H7 (cell line): ENCODE data around the gene FAM222A. TPM values are rescaled to one million over a fixed set of nuclear protein-coding genes. Genes with fewer than 3 reads are reported as not detected.

Experiments used
- DNase-seq: peaks from one replicate; pipeline ENCODE4 v3.0.0; 2012
- H3K27me3 ChIP-seq: 2 replicates; pipeline ENCODE4 v1.6.0; 2011; ENCODE audit warnings: mild to moderate bottlenecking, low read length; ENCODE audit not compliant: control insufficient read depth, insufficient read depth
- H3K36me3 ChIP-seq: replicated peaks from 2 replicates; pipeline ENCODE4 v1.5.1; 2011; ENCODE audit warnings: low read length; ENCODE audit not compliant: control insufficient read depth, insufficient read depth
- H3K4me3 ChIP-seq: 2 replicates; pipeline ENCODE4 v1.5.1; 2011; ENCODE audit warnings: low read depth, mild to moderate bottlenecking, control low read depth, low read length, moderate library complexity; ENCODE audit not compliant: insufficient read depth
- total RNA-seq: library from RNA; depleted of rRNA; stranded (reverse); fragments of >200 nt; shearing (Covaris generic); gene quantifications from 2 replicates; pipeline ENCODE4 v1.2.3, GENCODE V29; 2014

FAM222A gene
- total RNA-seq, 1 experiment from 2014 or later: 3.7 TPM

DNA sequence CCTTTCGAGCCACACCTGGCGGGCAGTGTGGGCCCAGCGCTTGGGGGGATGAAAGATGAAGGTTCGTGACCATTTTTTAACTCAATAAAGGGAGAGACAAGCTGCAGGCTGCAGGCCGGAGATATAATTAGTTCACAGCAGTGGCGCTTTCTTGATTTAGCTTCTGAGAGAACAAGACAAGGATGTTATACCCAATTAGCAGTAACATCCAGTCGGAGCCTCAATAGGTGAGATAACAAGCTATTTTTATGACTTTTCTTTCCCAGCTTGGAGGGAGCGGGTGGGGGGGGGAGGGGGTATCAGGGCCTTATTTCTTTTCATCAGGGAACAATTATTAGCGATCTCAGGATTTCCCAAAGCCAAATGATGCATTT, 9.1 kb downstream of the FAM222A start:
- H3K36me3 ChIP-seq: no peaks in the 10 kb centered on the region
- peaks cover 6% of the 10 kb centered on the region for H3K27me3 ChIP-seq
- H3K4me3 ChIP-seq: no peak overlapping the region
- no peak for DNase-seq

DNA sequence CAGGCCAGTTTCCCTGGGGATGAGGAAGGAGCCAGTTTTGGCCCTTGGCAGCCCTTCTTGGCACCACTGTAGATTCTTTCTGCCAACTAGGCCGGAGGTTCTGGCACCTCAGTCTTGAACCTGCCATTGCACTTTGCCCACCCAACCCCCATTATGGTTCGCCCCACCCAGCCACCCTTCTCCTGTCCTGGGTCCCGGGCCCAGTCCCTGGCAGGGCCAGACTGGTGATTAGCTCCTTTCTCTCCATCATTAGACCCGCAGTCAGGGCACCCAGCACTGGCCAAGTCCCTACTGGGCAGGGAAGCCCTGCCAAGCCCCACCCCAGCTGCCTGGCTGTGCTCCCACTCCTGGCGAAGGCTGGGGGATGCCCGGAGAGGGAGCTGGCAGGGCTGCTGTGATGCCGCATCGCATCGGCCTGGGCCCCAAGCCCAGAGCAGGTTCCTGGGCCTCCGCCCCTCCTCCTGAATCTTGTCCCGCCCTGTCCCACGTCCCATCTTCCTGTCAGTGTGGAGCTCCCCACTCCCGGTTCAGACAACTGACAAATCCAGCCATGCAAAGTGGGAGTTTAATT, 9.8 kb downstream of the FAM222A start:
- H3K27me3 ChIP-seq: peaks cover 3% of the 10 kb centered on the region
- no peak overlapping the region for H3K4me3 ChIP-seq
- H3K36me3 ChIP-seq: no peaks in the 10 kb centered on the region
- DNase-seq: no peak

DNA sequence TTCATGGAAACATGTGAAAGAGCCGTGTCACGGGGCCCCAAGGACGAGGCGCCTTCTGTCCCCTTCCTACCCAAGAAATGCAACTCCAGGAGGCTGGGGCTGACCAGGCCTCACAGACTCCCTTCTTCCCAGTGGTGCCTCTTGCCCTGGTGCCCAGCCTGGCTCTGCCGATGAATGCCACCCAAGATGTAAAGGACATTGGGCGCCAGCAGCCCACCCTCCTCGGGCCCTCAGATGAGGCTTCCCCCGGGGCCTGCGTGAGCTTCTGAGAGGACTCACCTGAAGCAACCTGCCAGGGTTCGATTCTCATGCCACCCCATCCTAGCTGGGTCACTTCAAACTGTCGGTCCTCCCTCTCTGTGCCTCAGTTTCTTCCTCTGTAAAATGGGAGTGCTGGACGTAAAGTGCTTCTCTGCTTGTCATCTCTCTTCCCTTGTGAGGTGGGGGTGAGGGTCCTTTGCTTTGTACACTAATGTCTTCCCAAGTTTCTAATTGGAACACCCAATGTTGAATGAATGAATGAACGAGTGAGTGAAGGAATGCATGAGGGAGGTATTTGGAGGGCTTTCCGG, 10.8 kb downstream of the FAM222A start:
- Histone ChIP-seq H3K36me3 (no peaks in the 10 kb centered on the region), H3K27me3 (no peaks in the 10 kb centered on the region), H3K4me3 (no peak overlapping the region)
- DNase-seq: no peak

DNA sequence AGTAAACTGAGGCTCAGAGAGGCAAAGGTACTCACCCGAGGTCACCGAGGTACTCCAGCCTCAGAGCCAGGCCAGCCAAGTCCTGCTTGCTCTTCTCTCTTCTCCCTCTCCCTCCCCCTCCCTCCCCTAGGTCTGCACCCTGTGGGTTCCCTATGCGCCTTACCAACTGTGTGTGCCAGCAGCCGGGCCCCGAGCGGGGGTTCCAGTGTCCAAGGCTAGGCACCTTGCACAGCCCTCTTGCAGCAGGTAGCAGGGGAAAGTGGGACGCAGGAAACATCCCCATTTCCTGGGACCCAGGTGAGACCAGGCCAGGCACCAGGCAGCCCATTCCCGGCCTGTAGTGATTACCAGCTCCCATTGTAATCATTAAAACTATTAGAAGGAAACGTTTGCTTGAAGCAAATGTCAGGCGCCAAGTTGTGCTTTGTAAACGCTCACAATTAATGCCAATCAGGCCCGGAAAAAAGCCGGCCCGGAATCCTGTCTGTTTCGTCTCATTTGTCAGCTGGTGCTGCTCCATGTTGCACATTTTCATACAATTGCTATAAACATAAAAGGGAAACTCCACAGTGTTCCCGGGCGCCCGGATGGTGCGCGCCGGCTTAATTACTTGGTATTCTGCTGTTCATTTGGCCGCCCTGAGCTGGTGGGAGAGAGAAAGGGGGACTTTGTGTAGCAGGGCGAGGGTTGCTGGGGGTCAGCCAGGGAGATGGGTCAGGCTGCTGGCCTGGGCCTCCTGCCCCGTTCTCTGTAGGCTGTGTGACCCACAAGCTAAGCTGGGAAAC, 11.9 kb downstream of the FAM222A start:
- Histone ChIP-seq H3K27me3 (no peaks in the 10 kb centered on the region), H3K36me3 (no peaks in the 10 kb centered on the region), H3K4me3 (no peak overlapping the region)
- no peak for DNase-seq

DNA sequence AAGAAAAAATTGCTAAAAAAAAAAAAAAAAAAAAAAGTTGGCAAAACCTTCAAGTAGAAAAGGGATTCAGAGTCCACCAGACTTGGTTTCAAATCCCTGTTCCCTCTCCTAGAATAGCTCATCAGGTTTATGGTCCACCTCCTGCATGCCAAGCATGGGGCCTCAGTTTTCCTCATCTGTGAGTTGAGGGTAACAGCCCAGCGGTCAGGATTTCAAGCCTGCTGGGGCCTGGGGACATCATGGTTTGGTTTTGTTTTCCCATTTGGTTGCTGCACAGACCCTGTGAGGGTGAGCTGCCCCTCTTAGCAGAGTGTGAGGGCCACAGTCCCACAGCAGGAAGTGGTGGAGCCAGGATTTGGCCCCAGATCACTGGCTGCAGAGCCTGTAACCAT, 12.5 kb downstream of the FAM222A start:
- DNase-seq: no peak
- no peaks in the 10 kb centered on the region for H3K27me3 ChIP-seq
- no peaks in the 10 kb centered on the region for H3K36me3 ChIP-seq
- no peak overlapping the region for H3K4me3 ChIP-seq

DNA sequence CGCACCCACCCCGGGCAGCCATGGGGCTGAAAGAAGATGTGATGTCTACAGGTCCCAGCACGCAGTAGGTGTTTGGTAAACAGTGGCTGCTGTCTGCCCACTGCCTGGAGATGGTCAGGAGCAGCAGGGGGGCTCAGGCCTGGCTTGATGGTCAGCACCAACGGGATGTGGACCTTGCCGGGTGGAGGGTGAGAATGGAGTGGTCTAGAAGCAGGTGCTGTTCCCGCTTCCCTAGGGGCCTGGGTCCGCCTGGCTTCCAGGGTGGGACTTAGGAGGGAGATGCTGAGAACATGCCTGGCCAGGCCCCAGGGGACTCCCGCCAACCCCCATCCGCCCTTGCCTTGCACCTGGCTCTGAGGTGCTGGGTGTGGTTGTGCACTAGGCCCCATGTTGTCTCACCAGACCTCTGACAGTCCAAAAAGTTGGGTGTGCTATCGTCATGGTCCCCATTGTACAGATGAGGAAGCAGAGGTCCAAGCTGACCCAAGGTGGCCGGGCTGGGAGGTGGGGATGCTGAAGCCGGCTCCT, 12.9 kb downstream of the FAM222A start:
- Histone ChIP-seq H3K27me3 (no peaks in the 10 kb centered on the region), H3K4me3 (no peak overlapping the region), H3K36me3 (no peaks in the 10 kb centered on the region)
- DNase-seq: no peak

DNA sequence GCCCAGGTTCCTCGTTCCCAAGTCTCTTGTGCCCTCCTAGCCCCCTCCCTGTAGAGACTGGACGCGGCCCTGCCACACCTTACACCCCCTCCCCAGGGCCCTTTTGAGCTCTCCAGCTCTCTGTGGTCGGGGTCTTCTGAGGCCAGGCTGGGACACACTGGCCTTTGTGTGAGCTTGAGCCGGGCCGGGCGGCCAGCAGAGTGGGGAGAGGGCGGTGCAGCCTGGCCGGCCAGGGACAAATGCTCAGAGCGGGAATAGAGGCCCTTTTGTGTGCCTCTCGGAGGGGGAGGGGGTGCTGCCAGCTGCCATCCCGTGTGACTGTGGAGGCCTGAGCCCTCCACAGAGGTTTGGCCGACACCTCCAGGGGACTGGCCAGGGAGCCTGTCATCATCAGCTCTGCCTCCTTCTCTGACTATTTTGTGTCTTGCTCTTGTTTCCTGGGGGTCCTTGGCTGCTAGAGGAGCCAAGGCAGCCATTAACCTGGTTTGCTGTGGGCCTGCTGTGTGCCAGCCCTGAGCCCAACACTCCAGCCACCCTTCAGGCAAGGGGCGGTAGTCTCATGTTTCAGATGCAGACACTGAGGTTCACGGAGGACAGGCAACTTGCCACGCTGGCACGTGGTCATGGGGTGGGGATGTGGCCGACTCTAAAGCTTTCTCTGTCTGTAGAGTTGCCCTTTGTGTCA, 13.6 kb downstream of the FAM222A start:
- no peaks in the 10 kb centered on the region for H3K27me3 ChIP-seq
- no peak overlapping the region for H3K4me3 ChIP-seq
- DNase-seq: no peak

DNA sequence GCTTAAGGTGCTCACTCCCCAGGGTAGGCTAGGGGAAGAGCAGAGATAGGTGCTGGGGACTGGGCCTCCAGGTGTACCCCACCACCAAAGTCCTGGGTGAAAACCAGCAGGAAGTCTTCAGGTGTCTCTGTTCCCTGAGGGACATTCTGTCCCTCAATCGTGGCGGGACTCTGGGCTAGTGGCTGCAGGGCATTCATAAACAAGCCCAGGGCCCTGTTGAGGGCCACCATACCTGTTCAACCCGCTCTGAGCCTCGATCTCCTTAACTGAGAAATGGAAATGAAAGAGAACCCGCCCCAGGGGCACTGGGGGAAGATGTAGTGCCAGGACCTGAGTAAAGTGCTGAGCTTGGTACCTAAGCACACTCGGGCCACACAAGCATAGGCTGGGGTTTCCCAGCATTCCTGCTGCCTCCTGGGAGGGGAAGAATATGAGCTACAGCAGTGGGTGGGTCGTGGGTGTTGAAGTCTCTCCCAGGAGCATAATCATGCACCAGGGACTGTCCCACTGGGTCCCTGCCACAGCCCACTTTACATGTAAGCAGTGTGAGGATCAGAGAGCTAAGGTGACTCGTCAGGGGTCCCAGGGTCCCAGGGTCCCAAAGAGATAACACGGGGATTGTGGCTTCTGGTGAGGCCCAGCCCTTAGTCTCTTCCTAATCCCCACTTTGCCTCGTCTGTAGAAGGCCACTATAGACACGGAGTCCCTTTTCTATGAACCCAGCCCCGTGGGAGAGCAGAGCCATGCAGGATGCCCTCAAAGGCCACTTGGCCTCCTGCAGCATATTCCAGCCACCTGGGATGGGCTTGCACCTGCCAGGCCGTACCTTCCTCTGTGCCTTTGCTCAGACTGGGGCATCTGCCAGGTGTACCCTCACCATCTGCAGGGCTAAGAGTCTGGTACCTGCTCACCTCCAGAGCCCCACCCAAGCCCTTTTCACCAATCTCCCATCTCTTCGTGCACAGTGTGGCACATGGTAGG, 14.4 kb downstream of the FAM222A start:
- Histone ChIP-seq H3K36me3 (no peaks in the 10 kb centered on the region), H3K4me3 (no peak overlapping the region), H3K27me3 (no peaks in the 10 kb centered on the region)
- no peak for DNase-seq

More for the DNA sequence above, 13.6 kb downstream of the FAM222A start:
- H3K36me3 ChIP-seq: no peaks in the 10 kb centered on the region

DNA sequence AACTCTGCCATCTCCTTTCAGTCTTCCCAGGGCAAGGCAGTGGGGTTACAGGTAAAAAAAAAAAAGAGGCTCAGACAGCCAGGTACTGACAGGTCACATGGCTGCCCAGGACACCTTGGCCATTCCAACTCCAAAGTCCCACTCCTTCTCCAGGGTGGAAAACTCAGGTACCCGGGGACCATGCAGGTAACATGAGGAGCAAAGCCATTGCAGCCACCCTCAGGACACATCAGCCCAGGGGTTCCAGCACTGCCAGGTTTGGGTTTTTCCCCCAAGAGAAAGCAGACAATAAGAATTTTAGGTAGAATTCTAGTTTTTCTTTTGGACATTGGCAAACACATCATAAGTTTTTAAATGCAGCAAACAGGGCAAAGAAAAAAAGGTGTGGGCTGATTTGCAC, 15.3 kb downstream of the FAM222A start:
- H3K27me3 ChIP-seq: no peaks in the 10 kb centered on the region
- no peaks in the 10 kb centered on the region for H3K36me3 ChIP-seq
- DNase-seq: no peak
- no peak overlapping the region for H3K4me3 ChIP-seq

DNA sequence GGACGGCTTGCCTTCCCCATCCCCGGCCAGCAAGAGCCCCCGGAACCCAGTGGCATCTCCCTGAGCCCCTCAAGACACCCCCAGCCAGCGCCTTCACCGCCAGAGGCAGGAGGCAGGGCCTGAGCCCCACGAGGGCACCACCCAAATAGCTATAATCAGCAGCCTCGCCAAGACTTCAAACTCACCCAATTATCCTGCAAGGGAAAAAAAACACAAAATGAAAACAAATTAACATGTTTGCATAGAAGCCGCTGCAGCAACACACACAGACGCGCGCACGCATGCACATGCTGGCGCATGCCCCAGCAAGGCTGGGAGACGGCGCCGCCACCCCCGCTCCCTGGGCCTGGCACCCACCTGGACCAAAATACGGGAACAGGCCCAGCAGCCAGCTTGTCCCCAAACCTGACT, 15.8 kb downstream of the FAM222A start:
- DNase-seq: no peak
- Histone ChIP-seq H3K27me3 (no peaks in the 10 kb centered on the region), H3K4me3 (no peak overlapping the region), H3K36me3 (no peaks in the 10 kb centered on the region)

DNA sequence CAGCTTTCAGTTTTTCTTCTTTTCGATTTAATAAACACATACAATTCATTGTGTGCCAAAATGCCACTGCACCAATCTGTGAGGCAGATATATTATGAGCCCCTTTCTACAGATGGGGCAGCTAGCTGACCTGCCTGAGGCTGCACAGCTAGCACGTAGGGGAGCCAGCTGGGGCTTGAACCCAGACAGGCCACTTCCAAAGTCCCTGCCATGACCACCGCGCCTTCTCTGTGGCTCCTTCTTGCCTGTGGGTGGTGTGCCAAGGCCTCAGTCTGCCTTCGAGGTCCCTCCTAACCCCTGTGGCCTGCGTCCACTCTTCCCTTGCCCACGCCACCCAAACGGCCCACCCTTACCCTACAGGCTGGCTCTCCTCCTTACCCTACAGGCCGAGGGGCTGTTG, 16.2 kb downstream of the FAM222A start:
- Histone ChIP-seq H3K27me3 (no peaks in the 10 kb centered on the region; the same call in 1 of the 2 replicates), H3K4me3 (no peak overlapping the region), H3K36me3 (no peaks in the 10 kb centered on the region)
- DNase-seq: no peak

DNA sequence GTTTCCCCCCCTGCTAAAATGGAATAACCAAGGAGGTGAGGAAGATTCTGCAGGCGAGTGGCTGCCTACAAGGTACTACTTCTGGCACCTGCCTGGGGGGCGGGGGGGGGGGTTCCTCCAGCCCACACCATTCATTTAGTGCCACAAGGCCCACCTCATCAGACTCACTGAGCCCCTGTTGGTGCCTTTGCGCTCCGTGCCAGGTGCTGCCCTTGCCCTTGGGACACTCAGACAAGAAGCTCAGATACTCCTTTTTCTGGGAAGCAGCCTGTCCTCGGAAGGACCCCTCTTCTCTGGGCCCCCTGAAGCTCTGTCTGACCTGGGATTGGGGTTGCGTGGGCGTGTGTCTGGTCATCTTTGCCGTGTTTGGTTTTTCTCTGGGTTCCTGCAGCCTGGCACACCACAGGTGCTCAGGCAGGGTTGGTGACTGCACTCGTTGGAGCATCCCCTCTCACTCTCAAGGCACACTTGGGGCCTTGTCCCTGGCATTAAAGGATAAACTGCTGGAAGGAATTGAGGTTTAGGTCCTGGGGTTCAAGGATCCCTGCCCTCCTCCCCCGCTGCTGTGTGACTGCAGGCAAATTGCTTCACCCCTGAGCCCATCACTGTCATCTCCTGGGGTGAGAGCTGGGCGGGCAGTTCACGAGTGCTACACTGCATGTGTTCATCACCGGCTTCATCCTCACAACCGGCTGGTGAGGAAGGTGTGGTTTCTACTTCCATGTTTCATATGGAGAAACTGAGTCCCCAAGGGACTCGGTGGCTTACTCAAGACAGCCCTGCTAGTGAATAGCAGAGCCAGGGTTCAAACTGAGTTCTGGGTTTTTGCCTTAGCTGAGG, 16.9 kb downstream of the FAM222A start:
- Histone ChIP-seq H3K36me3 (no peaks in the 10 kb centered on the region), H3K4me3 (no peak overlapping the region), H3K27me3 (no peaks in the 10 kb centered on the region; the same call in 1 of the 2 replicates)
- DNase-seq: no peak

DNA sequence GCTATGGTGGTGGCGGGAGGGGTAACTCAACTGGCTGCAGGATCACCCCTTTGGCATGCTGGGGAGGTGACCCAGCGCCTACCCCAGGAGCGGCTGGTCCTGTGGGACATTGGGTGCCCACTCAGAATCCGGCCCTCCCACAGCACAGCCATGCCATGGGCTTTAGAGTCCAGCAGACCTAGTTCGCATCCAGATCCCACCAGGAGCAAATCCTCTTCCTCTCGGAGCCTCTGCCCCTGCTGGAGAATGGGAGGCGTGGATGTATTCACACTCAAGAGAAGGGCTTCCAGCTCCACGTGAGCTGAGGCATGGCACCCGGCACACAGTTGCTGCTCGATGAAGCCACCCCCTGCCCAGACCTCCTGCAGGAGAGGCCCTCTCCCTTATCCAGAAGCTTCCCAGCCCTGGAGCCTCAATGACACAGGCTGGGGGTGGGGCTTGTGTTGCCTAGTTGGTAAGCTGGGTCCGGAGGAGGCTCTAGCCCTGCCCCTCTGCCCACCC, 17.7 kb downstream of the FAM222A start:
- Histone ChIP-seq H3K36me3 (no peaks in the 10 kb centered on the region), H3K4me3 (no peak overlapping the region), H3K27me3 (no peaks in the 10 kb centered on the region; the same call in 1 of the 2 replicates)
- DNase-seq: no peak
